DOHH2 (cell line): ENCODE measurements around the gene CEP55.

ENCODE experiments used
- H3F3A ChIP-seq: fragments of 200-600 bp; sonication (generic), shearing (Covaris generic); 2 replicates; pipeline ENCODE4 v1.6.0; 2016; ENCODE audit warnings: antibody characterized with exemption, mild to moderate bottlenecking; ENCODE audit not compliant: control insufficient read depth, insufficient read depth
- H3K27ac ChIP-seq: fragments of 200-600 bp; sonication (generic); 2 replicates; pipeline ENCODE4 v1.5.1; 2014; ENCODE audit warnings: low read depth, mild to moderate bottlenecking, low read length, moderate library complexity
- H3K27me3 ChIP-seq: fragments of 200-600 bp; sonication (generic); 2 replicates; pipeline ENCODE4 v1.6.1; 2014; ENCODE audit warnings: mild to moderate bottlenecking, low read length, mixed read lengths; ENCODE audit not compliant: control insufficient read depth
- H3K36me3 ChIP-seq: fragments of 200-600 bp; sonication (generic); 2 replicates; pipeline ENCODE4 v1.6.1; 2014; ENCODE audit warnings: mild to moderate bottlenecking, low read length, moderate library complexity, mixed read lengths; ENCODE audit not compliant: control insufficient read depth
- H3K4me1 ChIP-seq: fragments of 200-600 bp; sonication (generic); 2 replicates; pipeline ENCODE4 v1.6.1; 2014; ENCODE audit warnings: mild to moderate bottlenecking, low read length, mixed read lengths; ENCODE audit not compliant: control insufficient read depth
- H3K4me2 ChIP-seq: fragments of 200-600 bp; sonication (generic); 2 replicates; pipeline ENCODE4 v1.6.0; 2014; ENCODE audit warnings: mild to moderate bottlenecking, low read length, moderate library complexity
- H3K4me3 ChIP-seq: fragments of 200-600 bp; sonication (generic); 2 replicates; pipeline ENCODE4 v1.5.1; 2014; ENCODE audit warnings: mild to moderate bottlenecking, low read length, mixed read lengths
- H3K79me2 ChIP-seq: fragments of 200-600 bp; sonication (generic); 2 replicates; pipeline ENCODE4 v1.6.1; 2014; ENCODE audit warnings: mild to moderate bottlenecking, low read length, mixed read lengths; ENCODE audit not compliant: control insufficient read depth
- H3K9me2 ChIP-seq: fragments of 200-600 bp; sonication (generic); replicated peaks from 2 replicates; pipeline ENCODE4 v1.6.1; 2014; ENCODE audit warnings: mild to moderate bottlenecking, low read length, mixed read lengths; ENCODE audit not compliant: control insufficient read depth
- H3K9me3 ChIP-seq: fragments of 200-600 bp; sonication (generic); 2 replicates; pipeline ENCODE4 v1.6.1; 2014; ENCODE audit warnings: antibody characterized with exemption, low read length, mixed read lengths; ENCODE audit not compliant: control insufficient read depth, insufficient read depth
- H4K20me1 ChIP-seq: fragments of 200-600 bp; sonication (generic); 2 replicates; pipeline ENCODE4 v1.6.0; 2014; ENCODE audit warnings: low read depth, mild to moderate bottlenecking, antibody characterized with exemption, low read length, moderate library complexity; ENCODE audit not compliant: control insufficient read depth, insufficient read depth
- EZH2phosphoT487 ChIP-seq: fragments of 200-600 bp; sonication (generic); IDR thresholded peaks from 2 replicates; pipeline ENCODE4 v1.6.1; 2017; ENCODE audit warnings: borderline replicate concordance, mild to moderate bottlenecking, antibody characterized with exemption, low read length, moderate library complexity, mixed read lengths
- TF ChIP-seq, protein P1 (sequence below): fragments of 200-600 bp; sonication (generic); IDR thresholded peaks from one replicate; pipeline ENCODE4 v1.5.1; 2014; ENCODE audit warnings: antibody characterized with exemption, mild to moderate bottlenecking, low read depth, low read length; ENCODE audit not compliant: poor library complexity, severe bottlenecking

Gene CEP55

DNA sequence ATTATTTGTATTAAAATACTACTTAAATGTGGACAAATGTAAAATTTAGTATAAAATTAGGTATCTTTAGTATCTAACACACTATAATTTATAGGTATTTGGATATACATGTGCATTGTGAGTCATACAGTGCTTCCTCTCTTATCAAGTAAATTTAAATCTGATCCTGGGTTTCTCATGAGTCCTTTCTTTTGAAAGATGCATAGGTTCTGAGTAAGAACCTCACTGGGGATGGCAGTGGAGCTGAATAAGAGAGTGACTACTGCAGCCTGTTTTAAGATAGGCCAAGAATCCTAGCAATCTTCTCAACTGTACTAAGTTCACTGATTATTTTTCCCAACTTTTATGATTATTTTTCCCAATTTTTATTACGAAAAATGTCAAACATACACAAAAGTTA is 16.2 kb downstream of the CEP55 start:
- Histone ChIP-seq H3K9me2 (no peaks in the 10 kb centered on the region), H3K9me3 (no peaks in the 10 kb centered on the region), H3K27ac (no peak overlapping the region), H3K79me2 (no peaks in the 10 kb centered on the region), H3K4me1 (no peaks in the 10 kb centered on the region), H4K20me1 (no peaks in the 10 kb centered on the region), H3K27me3 (no peaks in the 10 kb centered on the region), H3K4me3 (no peak overlapping the region), H3K36me3 (peaks cover 70% of the 10 kb centered on the region), H3F3A (peaks cover 8% of the 10 kb centered on the region; the same call in 1 of the 2 replicates), H3K4me2 (no peak overlapping the region)
- TF ChIP-seq EZH2phosphoT487: no peak
- TF ChIP-seq, protein P1, sequence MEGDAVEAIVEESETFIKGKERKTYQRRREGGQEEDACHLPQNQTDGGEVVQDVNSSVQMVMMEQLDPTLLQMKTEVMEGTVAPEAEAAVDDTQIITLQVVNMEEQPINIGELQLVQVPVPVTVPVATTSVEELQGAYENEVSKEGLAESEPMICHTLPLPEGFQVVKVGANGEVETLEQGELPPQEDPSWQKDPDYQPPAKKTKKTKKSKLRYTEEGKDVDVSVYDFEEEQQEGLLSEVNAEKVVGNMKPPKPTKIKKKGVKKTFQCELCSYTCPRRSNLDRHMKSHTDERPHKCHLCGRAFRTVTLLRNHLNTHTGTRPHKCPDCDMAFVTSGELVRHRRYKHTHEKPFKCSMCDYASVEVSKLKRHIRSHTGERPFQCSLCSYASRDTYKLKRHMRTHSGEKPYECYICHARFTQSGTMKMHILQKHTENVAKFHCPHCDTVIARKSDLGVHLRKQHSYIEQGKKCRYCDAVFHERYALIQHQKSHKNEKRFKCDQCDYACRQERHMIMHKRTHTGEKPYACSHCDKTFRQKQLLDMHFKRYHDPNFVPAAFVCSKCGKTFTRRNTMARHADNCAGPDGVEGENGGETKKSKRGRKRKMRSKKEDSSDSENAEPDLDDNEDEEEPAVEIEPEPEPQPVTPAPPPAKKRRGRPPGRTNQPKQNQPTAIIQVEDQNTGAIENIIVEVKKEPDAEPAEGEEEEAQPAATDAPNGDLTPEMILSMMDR: no peak

DNA sequence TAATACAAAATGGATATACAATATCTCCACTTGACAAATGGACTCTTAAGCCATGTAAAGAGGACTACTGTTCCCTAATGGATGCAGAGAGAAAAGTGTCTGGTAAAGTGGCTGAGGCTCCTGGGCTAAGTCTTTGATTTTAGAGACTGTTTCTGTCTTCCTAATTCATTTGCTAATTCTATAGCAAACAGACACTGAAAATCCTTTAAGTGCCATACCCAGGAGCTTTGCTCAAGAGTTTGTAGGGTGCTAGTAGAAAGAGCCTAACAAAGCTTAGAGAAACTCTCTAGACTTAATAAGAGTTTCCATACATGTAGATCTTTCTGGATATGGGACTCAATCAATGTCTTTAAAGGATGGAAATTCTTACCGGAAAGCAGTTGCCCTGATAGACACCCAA is 16.7 kb downstream of the CEP55 start:
- Histone ChIP-seq H3K4me2 (no peak overlapping the region), H3F3A (peaks cover 8% of the 10 kb centered on the region; the same call in 1 of the 2 replicates), H3K9me2 (no peaks in the 10 kb centered on the region), H3K9me3 (no peaks in the 10 kb centered on the region), H3K27ac (no peak overlapping the region), H4K20me1 (no peaks in the 10 kb centered on the region), H3K27me3 (no peaks in the 10 kb centered on the region), H3K36me3 (peaks cover 72% of the 10 kb centered on the region), H3K4me3 (no peak overlapping the region), H3K79me2 (no peaks in the 10 kb centered on the region), H3K4me1 (no peaks in the 10 kb centered on the region)
- no peak for TF ChIP-seq EZH2phosphoT487
- TF ChIP-seq, protein P1: no peak

DNA sequence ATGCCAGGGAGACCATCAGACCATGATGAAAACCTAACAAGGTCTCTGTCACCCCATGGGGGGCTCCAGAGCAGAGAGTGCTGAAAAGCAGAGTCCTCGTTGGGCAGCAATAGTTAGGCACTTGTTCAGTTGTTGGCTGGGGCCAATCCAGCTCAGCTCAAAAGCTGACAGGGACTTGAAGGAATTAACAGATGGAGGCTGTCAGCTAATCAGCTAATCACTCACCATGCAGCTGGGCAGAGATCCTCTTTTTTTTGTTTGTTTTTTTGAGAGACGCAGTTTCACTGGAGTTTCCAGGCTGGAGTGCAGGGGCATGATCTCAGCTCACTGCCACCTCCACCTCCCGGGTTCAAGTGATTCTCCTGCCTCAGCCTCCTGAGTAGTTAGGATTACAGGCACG is 18.1 kb downstream of the CEP55 start:
- Histone ChIP-seq H3K27ac (no peak overlapping the region), H3K79me2 (no peaks in the 10 kb centered on the region), H3K36me3 (peaks cover 76% of the 10 kb centered on the region), H3K9me3 (no peaks in the 10 kb centered on the region), H3K27me3 (no peaks in the 10 kb centered on the region), H3K4me3 (no peak overlapping the region), H3K4me2 (no peak overlapping the region), H3K9me2 (no peaks in the 10 kb centered on the region), H3F3A (peaks cover 8% of the 10 kb centered on the region; the same call in 1 of the 2 replicates), H4K20me1 (no peaks in the 10 kb centered on the region), H3K4me1 (no peaks in the 10 kb centered on the region)
- TF ChIP-seq EZH2phosphoT487: no peak
- TF ChIP-seq, protein P1: no peak
